Ishikawa (cell line): ENCODE results near the gene MACROD2.

Experiments
- CEBPB ChIP-seq: IDR thresholded peaks from 2 replicates; pipeline ENCODE4 v1.6.1; 2012
- CREB1 ChIP-seq: IDR thresholded peaks from 2 replicates; pipeline ENCODE4 v1.6.1; 2012; ENCODE audit warnings: low read depth
- EGR1 ChIP-seq: IDR thresholded peaks from 2 replicates; pipeline ENCODE4 v1.6.1; 2012
- EP300 ChIP-seq: IDR thresholded peaks from 2 replicates; pipeline ENCODE4 v1.6.1; 2012; ENCODE audit warnings: borderline replicate concordance
- FOXM1 ChIP-seq: IDR thresholded peaks from 2 replicates; pipeline ENCODE4 v1.6.1; 2012; ENCODE audit warnings: low read depth, borderline replicate concordance
- NFIC ChIP-seq: IDR thresholded peaks from 2 replicates; pipeline ENCODE4 v1.6.1; 2012
- RAD21 ChIP-seq: IDR thresholded peaks from 2 replicates; pipeline ENCODE4 v1.6.1; 2012; ENCODE audit warnings: low read depth
- TAF1 ChIP-seq: IDR thresholded peaks from 2 replicates; pipeline ENCODE4 v1.6.1; 2012; ENCODE audit warnings: low read depth, mild to moderate bottlenecking
- TCF12 ChIP-seq: IDR thresholded peaks from 2 replicates; pipeline ENCODE4 v1.6.1; 2012; ENCODE audit warnings: low read depth
- TEAD4 ChIP-seq: IDR thresholded peaks from 2 replicates; pipeline ENCODE4 v1.6.1; 2012
- YY1 ChIP-seq: IDR thresholded peaks from 2 replicates; pipeline ENCODE4 v1.6.1; 2012; ENCODE audit warnings: low read depth
- ZBTB7A ChIP-seq: IDR thresholded peaks from 2 replicates; pipeline ENCODE4 v1.6.1; 2012; ENCODE audit warnings: low read depth
- TF ChIP-seq, protein P1 (sequence below): IDR thresholded peaks from 2 replicates; pipeline ENCODE4 v1.6.1; 2012
- TF ChIP-seq, protein P2 (sequence below): IDR thresholded peaks from 2 replicates; pipeline ENCODE4 v1.6.1; 2012
- TF ChIP-seq, protein P3 (sequence below): IDR thresholded peaks from 2 replicates; pipeline ENCODE4 v1.6.1; 2012; ENCODE audit warnings: low read depth, mild to moderate bottlenecking

The MACROD2 gene

DNA sequence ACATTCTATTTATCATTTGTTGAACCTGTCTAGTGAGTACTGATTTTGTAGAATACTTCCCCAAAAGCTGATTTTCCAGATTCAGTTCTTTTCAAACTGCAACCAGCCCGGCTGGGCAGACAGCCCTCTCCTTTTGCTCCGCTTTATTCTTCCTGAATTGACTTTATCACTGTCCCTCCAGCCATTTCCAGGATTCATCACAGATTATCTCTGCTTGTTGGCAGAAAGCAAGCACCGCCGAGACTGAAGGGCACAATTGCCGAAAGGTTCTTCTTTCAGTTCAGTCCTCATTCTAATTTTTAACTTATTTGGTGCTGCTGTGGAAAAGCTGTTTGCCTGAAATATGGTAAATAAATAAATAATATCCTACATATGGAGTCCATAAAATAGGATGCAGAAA, 711.2 kb downstream of the MACROD2 start:
- TF ChIP-seq CREB1 (no peak), EP300 (no peak), CEBPB (no peak), ZBTB7A (no peak), EGR1 (no peak), YY1 (no peak), RAD21 (no peak), TEAD4 (no peak), NFIC (no peak), TCF12 (no peak), TAF1 (no peak), FOXM1 (no peak)
- TF ChIP-seq, protein P1, sequence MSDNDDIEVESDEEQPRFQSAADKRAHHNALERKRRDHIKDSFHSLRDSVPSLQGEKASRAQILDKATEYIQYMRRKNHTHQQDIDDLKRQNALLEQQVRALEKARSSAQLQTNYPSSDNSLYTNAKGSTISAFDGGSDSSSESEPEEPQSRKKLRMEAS: no peak
- TF ChIP-seq, protein P2, sequence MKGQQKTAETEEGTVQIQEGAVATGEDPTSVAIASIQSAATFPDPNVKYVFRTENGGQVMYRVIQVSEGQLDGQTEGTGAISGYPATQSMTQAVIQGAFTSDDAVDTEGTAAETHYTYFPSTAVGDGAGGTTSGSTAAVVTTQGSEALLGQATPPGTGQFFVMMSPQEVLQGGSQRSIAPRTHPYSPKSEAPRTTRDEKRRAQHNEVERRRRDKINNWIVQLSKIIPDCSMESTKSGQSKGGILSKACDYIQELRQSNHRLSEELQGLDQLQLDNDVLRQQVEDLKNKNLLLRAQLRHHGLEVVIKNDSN: no peak
- TF ChIP-seq, protein P3, sequence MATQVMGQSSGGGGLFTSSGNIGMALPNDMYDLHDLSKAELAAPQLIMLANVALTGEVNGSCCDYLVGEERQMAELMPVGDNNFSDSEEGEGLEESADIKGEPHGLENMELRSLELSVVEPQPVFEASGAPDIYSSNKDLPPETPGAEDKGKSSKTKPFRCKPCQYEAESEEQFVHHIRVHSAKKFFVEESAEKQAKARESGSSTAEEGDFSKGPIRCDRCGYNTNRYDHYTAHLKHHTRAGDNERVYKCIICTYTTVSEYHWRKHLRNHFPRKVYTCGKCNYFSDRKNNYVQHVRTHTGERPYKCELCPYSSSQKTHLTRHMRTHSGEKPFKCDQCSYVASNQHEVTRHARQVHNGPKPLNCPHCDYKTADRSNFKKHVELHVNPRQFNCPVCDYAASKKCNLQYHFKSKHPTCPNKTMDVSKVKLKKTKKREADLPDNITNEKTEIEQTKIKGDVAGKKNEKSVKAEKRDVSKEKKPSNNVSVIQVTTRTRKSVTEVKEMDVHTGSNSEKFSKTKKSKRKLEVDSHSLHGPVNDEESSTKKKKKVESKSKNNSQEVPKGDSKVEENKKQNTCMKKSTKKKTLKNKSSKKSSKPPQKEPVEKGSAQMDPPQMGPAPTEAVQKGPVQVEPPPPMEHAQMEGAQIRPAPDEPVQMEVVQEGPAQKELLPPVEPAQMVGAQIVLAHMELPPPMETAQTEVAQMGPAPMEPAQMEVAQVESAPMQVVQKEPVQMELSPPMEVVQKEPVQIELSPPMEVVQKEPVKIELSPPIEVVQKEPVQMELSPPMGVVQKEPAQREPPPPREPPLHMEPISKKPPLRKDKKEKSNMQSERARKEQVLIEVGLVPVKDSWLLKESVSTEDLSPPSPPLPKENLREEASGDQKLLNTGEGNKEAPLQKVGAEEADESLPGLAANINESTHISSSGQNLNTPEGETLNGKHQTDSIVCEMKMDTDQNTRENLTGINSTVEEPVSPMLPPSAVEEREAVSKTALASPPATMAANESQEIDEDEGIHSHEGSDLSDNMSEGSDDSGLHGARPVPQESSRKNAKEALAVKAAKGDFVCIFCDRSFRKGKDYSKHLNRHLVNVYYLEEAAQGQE: no peak

DNA sequence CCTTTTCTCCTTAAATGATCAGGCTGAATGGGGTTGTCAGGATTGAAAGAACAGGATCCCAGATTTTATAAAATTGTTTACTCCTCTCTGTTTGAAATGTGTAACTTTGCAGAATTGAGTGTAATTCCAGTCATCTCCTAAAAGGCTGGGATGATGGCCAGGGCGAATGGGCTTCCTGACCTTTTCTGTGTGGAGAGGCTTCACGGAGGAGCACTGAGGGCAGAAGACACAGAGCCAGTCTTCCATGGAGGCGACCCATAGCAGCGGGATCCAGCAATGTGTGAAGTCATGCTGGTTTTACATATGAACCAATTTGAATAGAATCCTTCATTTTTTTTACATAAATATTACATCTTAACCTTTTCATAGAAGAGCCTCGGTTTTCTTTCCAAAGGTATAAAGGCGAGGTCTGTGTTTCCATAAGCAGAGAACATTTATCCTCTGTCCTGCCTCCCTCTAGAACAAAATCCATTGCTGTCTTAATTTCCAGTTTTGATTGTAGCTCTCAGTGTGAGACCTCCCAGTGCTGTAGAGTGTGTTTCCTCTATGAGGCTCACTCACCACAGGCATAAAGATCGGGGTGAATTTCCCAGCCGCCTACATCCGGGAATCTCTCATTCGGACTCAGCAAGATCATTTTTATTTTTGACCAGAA, 711.8 kb downstream of the MACROD2 start:
- TF ChIP-seq RAD21 (no peak), FOXM1 (no peak), CREB1 (no peak), TEAD4 (no peak)
- TF ChIP-seq, protein P1: no peak
- TF ChIP-seq, protein P2: no peak

DNA sequence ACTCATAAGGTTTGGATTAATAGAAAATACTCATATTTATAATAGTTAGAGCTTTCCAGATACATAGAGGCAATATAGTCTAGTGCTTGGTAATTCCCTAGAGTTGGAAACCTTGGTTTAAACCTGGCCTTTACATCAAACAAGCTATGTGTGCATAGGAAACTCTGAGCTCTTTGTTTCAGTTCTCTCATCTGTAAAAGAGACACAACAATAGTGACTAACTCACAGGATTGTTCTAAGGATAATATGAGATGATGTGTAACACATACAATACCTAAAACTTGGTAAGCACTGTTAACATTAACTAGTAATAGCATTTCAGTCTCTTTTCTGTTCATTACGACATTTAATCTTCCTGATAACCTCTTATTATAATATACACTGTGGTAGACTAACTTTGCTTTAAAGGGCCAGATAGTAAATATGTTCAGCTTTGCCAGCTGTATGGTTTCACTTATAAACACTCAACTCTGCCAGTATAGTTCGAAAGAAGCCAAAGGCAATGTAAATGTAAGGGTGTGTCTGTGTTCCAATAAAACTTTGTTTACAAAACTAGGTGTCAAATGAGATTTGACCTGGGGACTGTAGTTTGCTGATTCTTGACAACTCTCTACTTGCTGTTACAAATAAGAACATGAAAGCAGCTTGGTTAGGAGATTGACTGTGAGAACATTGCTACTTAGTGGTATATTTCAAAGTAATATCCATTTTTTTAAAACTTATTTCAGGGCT, 712.7 kb downstream of the MACROD2 start:
- TF ChIP-seq EGR1 (no peak), NFIC (no peak), ZBTB7A (no peak), EP300 (no peak), CEBPB (no peak), TCF12 (no peak), YY1 (no peak)

DNA sequence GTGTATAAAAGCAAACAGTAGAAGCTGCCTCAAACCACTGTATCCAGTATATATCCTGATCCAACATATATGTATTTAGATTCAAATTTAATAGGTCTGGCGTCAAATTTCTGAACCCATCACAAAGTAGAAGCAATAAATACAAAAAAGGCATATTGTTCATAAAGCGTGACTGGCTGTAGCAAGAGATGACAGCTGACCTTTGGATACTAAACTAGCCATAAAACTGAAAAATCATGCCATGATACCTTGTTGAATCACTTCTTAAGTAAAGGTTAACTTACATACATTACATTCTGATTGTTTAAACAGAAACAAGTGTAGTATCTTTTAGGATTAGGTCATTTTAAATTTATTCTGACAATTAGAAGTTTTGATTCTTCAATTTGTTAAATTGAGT, 714.1 kb downstream of the MACROD2 start:
- TF ChIP-seq RAD21: no peak
- TF ChIP-seq TEAD4: no peak
- no peak for TF ChIP-seq TAF1
- TF ChIP-seq CREB1: no peak
- TF ChIP-seq EGR1: no peak
- no peak for TF ChIP-seq FOXM1
- no peak for TF ChIP-seq CEBPB
- TF ChIP-seq, protein P1: no peak
- TF ChIP-seq ZBTB7A: no peak
- TF ChIP-seq, protein P3: no peak

DNA sequence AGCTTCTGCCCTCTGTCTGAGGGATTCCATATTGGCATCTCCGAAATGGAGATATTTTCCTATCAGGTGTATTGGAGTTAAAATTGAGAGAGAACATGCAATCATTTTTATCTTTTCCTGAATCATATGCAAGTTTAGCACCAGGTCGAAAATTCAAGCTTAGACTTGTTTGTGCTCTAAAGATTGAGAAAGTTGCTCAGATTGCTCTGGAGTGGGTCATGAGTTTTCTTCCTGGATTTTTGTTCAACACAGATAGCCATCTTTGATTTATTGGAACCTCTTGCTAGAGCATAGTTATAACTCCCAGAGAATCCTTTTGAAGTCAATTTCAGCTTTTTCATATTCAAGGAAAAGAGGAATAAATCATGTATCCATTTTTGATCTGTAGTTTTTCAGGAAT, 715.6 kb downstream of the MACROD2 start:
- TF ChIP-seq FOXM1 (no peak), ZBTB7A (no peak), TEAD4 (no peak), TAF1 (no peak), CEBPB (no peak), YY1 (no peak), EP300 (no peak), TCF12 (no peak), CREB1 (no peak), RAD21 (no peak), NFIC (no peak), EGR1 (no peak)
- TF ChIP-seq, protein P1: no peak
- TF ChIP-seq, protein P3: no peak
- TF ChIP-seq, protein P2: no peak
